ENCODE measurements around the gene SOX6.

SOX6 gene

DNA sequence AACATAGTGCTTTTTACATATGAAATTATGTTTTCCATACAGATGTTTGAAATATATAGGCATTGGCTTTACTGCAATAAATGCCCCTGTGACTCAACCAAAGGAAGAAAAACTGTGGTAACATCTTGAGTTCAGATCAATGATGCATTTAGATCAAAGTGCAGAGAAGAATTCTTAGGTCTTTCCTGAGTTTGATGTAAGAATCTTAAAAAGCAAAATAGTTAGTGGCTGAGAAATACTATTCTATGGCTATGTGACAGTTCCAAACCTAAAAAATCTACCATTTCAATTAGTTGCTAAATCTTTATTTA lies 93.7 kb downstream of the SOX6 start:
- TF ChIP-seq, protein P1, sequence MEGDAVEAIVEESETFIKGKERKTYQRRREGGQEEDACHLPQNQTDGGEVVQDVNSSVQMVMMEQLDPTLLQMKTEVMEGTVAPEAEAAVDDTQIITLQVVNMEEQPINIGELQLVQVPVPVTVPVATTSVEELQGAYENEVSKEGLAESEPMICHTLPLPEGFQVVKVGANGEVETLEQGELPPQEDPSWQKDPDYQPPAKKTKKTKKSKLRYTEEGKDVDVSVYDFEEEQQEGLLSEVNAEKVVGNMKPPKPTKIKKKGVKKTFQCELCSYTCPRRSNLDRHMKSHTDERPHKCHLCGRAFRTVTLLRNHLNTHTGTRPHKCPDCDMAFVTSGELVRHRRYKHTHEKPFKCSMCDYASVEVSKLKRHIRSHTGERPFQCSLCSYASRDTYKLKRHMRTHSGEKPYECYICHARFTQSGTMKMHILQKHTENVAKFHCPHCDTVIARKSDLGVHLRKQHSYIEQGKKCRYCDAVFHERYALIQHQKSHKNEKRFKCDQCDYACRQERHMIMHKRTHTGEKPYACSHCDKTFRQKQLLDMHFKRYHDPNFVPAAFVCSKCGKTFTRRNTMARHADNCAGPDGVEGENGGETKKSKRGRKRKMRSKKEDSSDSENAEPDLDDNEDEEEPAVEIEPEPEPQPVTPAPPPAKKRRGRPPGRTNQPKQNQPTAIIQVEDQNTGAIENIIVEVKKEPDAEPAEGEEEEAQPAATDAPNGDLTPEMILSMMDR (IDR thresholded peaks at IDR 0.05; ENCODE audit: low read depth, low read length) = no peak
- H3K4me3 ChIP-seq (replicated peaks in 1 of 2; ENCODE audit: low read depth in 2 of 2, low read length in 2 of 2) = no peak overlapping the region
- DNase-seq (ENCODE audit: low read depth in 2 of 2) = no peak

DNA sequence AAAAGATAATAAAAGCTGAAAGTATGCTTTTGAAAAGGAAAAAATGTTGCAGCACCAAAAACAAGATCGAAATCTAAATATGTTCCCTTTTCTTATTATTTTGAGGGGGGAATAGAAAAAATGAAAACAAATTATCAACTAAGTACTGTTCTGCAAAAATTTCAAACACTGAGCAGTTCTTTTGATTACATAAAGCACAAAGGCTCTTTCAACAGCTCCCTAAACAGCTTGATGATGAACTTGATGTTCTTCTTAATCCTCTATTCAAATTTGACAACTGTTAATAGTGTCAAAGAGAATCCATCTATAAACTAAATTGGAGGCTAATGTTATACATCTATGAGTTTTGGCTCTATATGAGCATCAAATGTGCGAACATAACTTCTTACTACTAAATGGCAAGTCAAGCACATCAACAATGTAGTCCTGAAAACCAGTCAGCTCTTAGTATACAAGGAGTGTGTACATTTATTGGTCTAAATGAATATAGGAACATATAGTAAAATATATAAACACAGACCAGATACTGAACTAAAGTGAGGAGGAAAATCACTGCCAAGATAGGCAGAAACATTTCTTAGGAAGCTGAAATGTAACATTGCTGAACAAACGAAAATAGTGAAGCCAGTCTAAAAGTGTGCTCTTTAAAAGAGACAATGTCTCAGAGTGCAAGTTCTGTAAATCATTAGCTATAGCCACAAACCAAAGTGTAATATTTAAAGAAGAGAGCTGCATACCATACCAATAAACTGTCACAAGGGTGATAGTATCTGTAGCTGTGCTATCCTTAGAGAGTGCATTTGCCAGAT lies 94.3 kb downstream of the SOX6 start:
- H3K4me3 ChIP-seq (replicated peaks in 1 of 2; ENCODE audit: low read depth in 2 of 2, low read length in 2 of 2) = no peak overlapping the region
- TF ChIP-seq, protein P1 (IDR thresholded peaks at IDR 0.05; ENCODE audit: low read depth, low read length) = no peak
- DNase-seq (ENCODE audit: low read depth in 2 of 2) = no peak

DNA sequence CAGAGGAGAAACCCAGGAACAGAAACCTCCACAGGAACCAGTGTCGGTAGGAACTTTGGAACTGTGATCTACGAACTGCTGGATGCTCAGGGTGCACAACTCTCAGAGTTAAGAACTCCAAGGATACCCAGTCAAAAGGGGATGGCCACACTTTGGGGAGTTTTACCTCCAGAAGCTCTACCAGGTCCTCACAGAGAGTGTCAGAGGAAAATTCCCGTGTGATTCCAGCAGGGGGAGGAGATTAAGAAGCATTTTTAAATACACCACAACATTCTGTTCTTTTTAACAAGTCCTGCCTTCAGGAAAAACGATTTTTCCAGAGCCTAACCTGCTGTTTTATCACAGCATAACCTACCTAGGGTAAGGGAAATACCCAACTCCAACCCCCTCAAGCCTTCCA lies 104.0 kb downstream of the SOX6 start:
- TF ChIP-seq, protein P1 (IDR thresholded peaks at IDR 0.05; ENCODE audit: low read depth, low read length) = peak; percentile 9
- no peak overlapping the region for H3K4me3 ChIP-seq (replicated peaks in 1 of 2; ENCODE audit: low read depth in 2 of 2, low read length in 2 of 2)
- DNase-seq (ENCODE audit: low read depth in 2 of 2) = peak; percentile 2 to 9

DNA sequence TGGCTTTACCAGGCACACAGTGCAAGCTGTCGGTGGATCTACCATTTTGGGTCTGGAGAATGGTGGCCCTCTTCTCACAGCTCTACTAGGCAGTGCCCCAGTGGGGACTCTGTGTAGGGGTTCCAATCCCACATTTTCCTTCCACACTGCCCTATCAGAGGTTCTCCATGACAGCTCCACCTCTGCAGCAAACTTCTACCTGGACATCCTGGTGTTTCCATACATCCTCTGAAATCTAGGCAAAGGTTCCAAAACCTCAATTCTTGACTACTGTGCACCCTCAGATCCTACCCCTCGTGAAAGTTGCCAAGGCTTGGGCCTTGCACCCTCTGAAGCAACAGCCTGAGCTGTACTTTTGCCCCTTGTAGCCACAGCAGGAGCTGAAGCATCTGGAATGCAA lies 108.1 kb downstream of the SOX6 start:
- H3K4me3 ChIP-seq (replicated peaks in 1 of 2; ENCODE audit: low read depth in 2 of 2, low read length in 2 of 2) = no peak overlapping the region
- DNase-seq (ENCODE audit: low read depth in 2 of 2) = no peak
- TF ChIP-seq, protein P1 (IDR thresholded peaks at IDR 0.05; ENCODE audit: low read depth, low read length) = no peak

DNA sequence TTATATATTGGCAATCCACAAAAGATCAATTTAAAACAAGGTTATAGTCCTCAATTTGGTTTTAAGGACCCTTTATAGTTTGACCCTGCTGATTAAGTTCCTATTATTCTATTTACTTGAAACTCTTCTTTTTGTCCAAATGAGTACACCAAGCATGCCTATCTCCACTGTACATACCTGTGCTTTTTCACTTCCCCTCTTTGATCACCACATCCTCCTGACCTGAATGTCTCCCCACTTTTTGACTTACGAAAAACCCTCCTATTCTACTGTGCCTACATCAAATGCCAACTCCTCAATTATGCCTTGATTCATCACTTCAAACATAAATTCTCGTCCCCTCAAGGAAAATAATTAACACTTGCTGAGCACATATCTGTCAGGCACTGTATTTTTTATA lies 113.5 kb downstream of the SOX6 start:
- DNase-seq (ENCODE audit: low read depth in 2 of 2) = no peak
- no peak overlapping the region for H3K4me3 ChIP-seq (replicated peaks in 1 of 2; ENCODE audit: low read depth in 2 of 2, low read length in 2 of 2)
- TF ChIP-seq, protein P1 (IDR thresholded peaks at IDR 0.05; ENCODE audit: low read depth, low read length) = no peak

DNA sequence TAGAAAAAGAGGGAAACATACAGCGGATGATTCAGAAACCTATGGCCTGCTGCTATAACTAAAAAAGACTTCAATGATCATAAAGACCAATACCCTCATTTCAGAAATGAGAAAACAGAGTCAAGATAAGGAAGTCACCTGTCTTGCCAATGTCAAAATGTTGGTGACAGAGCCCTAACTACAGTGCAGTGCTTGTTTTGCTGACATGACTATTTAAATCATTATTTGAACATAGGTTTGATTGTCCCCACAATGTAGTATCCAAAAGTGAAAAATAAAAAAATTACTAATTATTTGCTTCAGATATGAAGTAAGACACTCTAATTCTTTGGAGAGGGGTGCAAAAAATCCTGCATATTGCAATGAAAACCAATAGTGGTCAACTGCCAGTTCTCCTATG lies 115.7 kb downstream of the SOX6 start:
- no peak for DNase-seq (ENCODE audit: low read depth in 2 of 2)
- TF ChIP-seq, protein P1 (IDR thresholded peaks at IDR 0.05; ENCODE audit: low read depth, low read length) = no peak
- H3K4me3 ChIP-seq (replicated peaks in 1 of 2; ENCODE audit: low read depth in 2 of 2, low read length in 2 of 2) = no peak overlapping the region

Measured in cardiac fibroblast (primary cell).